Bone marrow (tissue), 2 donors: ENCODE measurements around the gene CLEC16A.

Experiments used
- DNase-seq, 2 donors: peaks; one replicate each; lab custom pipeline; 2025; lab: John Stamatoyannopoulos, UW

CLEC16A gene

DNA sequence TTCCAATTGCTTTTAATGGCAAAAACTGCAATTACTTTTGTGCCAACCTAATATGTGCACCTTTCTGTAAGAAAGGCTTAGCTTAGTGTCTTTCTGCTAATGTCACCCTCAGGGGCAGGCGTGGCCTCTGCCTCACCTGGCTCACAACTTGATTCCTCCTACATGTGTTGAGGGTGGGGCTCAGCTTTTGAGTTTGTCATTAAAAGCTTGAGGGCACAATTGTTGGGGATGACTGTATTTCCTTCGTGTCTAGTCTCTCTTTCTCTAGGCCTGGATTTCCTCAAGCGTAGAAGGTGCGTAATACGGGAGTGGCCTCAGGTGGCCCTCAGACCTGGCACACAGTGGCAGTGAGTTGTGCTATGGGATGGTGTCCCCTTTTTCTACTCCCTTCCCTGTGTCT, 94.4 kb downstream of the CLEC16A start:
- no peak for DNase-seq

DNA sequence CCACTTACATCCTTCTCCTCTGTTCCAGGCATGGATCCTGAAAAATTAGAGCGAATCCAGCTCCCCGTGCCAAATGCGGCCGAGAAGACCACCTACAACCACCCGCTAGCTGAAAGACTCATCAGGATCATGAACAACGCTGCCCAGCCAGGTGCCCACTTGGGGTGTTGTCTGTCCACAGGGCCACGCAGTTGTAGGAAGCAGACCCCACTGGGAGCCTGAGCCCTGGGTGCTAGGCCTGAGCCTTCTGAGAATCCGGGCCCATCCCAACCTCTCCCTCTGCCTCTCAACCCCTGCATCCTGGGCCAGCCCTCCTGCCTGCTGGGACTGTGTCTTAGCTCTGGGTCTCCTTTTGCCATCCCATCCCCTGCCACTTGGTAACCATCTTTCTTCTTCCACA, 95.4 kb downstream of the CLEC16A start:
- DNase-seq: no peak

DNA sequence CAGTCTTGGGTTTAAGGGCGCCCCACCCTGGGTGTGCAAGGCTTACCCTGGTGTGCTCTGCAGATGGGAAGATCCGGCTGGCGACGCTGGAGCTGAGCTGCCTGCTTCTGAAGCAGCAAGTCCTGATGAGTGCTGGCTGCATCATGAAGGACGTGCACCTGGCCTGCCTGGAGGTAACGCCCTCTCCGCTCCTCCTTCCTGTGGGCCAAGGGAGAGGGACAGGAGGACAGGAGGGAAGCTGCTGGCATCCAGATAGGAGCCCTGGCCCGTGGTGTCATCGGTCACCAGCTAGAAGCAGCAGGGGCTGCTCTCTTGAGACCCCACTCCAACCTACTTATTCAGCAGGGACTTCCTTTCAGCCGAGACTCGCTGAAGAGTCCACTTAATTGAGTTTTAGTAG, 97.8 kb downstream of the CLEC16A start:
- no peak for DNase-seq

DNA sequence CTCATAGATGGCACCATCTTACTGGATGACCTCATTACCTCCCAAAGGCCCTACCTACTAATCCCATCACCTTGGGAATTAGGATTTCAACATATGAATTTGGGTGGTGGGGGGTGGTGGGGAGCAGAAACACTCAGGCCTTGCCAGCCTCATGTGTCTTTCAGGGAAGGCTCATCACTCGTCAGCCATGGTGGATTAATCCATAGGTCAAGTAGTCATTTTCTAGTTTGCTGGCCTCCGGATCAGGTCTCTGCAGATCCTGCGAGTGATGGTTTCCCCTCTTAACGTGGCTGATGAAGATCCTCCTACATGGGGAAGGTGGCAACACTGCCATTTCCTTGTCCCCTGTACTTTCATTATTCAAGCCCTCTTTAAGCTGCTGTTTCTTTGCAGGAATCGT, 101.1 kb downstream of the CLEC16A start:
- DNase-seq: no peak

DNA sequence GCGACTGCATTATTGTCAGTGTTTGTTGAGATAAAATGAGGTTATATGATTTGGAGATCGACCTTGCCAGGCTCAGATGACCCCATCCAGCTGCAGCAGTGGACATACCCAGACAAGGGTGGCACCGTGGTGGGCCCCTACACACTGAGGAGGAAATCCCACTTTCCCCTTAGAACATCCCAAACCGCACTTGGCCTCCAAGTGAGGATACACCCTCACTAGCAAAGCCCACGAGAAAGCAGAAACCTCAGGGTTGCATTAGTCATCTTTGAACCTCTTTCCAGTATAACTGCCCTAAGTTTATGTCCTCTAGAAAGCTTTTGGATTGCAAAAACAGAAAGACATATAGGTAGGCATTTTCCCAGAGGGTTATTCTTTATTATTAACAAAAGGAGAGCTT, 101.5 kb downstream of the CLEC16A start:
- no peak for DNase-seq

DNA sequence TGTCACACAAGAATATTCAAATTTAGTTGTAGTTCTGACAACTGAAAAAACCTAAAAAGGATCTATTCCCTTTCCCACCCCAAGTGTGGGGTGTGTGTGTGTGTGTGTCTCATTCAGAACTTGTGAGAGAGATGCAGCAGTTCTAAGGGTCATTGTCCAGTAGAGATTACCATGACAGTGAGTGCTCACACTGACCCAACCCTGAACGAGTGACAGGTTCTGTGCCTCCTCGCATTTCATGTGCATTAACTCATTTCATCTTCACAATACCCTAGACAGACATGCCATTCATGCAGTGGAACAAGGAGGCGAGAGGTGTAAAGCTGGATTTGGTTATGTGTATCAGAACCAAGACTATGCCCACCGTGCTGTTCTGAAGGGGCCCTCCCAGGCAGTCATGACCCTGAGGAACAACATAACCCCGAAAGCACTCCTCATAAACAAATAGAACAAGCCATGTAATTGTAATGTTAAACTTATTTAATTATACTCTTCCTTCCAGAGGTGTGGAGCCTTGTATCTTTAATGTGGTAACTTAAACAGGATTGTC, 102.1 kb downstream of the CLEC16A start:
- no peak for DNase-seq

DNA sequence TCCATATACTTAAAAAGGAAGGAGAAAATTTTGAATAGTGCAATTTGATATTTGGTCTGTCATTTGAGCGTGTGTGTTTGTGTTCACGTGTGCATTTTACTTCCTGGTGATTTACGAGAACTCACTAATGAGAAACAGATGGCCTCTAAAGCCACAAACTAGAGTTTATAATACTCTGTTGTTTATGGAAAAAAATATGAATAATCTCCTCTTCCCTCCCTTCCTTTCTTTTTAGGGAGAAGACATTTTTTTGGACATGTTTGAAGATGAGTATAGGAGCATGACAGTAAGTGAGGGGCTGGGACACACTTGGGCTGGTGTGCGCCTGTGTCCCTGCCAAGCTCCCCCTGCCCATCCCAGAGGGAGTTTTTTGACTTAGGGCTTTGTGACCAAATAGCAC, 102.7 kb downstream of the CLEC16A start:
- no peak for DNase-seq

DNA sequence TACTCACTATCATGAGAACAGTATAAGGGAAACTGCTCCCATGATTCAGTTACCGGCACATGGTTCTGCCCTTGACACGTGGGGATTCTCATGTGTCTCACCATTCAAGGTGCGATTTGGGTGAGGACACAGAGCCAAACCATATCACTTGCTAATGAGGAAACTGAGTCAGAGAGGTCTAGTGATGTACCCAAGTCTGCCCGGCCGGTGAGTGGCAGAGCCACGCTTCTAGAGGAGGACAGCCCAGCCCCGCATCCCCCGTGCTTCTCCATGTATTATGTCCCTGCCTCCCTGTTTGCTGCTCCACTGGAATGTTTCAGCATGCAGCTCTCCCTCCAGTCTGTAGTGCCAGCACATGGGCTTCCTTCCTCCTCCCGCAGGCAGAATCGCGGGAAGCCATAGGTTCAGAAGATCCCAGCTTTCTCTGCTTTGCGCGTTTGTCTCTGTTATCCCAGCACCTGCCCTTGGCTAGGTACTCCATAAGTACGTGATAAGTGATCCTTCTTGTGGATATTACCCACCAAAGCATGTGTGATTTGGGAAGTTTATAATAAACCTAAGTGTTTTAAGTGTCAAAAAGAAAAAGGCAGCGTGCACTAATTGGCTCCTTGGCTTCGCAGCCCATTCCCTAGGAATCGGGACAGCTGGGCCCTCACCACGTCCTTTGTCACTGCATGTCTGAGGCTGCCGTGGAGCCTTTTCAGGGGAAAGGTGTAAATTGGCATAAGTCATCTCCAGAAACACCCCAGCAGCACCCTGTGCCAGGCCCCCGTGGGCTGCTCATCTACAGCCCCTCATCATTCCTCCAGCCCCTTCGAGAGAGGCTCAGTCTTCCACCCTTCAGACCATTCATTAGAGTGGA, 103.8 kb downstream of the CLEC16A start:
- no peak for DNase-seq

DNA sequence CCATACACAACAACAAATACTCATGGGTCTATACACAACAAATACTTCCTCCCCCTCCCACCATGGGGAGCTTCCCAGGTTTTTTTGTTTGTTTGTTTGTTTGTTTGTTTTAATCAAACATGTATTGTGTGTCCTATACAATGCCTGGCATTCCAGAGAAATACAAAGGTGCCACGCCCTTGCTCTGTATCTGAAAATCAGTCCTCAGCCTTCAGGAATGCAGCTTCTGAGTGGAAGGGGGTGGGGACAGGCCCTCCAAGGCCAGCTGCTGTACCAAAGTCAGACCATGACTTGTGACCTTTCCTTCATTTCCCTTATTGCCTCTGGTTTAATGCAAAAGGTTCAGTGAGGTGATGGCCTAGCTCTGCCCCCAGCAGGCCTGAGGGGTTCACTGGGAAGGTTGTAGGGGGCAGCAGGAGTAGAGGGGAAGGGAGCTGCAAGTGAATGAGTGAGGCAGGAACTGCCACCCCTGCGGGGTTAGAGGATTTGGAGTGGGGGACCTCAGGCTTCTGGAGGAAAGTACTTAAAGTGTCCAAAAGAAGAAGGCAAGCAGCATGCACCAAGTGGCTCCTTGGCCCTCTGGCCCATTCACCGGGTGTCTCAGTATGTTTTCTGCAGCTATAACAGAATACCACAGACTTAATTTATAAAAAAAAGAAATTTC, 105.2 kb downstream of the CLEC16A start:
- DNase-seq: no peak

DNA sequence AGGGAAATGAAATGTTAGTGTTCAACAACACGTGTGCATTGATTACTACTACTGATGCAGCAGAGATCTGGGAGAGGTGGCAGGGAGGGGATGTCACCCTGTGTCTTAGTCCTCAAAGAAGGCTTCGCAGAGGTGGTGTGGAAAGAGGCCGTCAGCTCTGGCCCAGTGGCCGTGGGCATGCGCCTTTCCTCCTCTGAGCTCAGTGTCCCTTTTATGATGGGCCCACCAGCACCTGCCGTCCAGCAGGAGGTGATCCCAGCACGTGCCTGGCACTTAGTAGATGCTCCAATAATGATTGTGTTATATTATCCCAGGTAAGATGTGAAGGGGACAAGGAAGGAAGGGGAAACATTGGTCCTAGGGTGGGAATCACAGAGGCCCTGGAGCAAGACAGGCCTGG, 106.2 kb downstream of the CLEC16A start:
- DNase-seq: no peak

DNA sequence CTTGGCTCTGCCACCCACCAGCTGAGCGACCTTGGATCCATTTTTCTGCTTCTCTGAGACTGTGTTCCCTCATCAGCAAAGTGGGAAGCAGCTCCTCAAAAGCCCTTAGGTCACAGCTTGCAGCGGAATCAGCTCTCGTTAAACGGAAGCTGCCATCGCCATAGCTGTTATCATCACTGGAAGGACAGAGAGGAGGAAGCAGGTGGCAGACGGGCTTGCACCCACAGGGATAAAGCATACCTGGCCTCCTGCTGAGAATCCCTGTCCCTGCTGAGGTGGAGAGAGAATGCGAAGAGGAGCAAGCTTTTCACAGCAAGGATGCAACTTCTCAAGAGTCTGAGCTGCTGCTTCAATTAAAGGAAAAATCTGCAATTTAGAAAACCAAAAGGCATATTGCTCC, 106.6 kb downstream of the CLEC16A start:
- DNase-seq: no peak

DNA sequence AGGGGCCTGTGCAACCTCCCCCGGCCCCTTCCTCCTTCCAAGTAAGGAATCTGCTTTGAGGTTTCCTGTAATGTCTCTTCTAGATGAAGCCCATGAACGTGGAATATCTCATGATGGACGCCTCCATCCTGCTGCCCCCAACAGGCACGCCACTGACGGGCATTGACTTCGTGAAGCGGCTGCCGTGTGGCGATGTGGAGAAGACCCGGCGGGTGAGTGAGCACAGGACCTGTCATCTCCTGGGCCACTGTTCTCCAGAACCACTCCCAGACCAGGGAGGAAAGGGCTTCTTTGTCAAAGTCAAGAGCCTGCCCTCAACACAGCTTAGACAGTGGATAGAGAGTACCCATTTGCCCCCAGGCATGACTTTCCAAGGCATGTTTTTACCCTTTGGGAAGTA, 107.1 kb downstream of the CLEC16A start:
- no peak for DNase-seq

DNA sequence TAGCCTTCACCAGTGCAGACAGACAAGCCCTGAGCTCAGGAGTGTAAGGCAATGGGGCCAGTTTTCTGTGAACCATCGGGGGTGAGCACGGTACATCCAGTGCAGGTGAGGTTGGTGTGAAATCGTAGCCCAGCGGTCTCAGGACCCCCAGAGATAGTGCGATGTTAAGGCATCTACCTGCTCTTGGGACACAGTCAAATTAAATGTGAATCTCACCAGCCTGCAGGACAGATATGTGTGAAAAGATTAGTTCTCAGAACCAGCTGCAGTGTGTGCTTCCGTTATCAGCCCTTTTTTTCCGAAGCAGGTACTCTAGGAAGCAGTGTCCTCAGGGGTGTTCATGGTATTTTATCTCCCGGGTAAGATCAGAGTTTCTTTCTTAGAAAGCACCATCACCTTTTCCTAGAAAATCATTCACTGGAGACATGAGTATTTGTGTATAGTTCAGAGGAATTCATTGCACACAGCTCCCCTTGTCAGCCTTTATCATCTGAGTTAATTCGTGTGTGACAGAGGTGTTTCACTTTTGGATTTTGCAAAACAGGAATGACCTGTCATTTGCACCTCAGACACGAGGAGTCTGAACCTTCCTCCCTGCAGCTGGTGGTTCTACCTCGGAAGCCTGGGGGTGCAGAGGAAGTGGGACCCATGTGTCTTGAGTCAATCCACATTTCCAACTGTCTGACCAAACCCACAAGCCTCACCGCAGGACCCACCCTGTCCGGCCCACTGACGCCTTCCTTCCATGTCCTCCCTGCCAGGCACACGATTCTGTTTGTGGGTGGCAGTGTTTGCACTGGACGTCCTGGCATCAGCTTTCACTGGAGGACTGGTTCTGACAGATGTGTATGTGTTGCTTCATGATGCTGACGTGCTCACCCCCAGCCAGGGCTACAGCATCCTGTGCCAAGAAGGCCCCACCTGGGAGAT, 107.8 kb downstream of the CLEC16A start:
- peak in 1 of 2 donors; percentile 49 for DNase-seq

DNA sequence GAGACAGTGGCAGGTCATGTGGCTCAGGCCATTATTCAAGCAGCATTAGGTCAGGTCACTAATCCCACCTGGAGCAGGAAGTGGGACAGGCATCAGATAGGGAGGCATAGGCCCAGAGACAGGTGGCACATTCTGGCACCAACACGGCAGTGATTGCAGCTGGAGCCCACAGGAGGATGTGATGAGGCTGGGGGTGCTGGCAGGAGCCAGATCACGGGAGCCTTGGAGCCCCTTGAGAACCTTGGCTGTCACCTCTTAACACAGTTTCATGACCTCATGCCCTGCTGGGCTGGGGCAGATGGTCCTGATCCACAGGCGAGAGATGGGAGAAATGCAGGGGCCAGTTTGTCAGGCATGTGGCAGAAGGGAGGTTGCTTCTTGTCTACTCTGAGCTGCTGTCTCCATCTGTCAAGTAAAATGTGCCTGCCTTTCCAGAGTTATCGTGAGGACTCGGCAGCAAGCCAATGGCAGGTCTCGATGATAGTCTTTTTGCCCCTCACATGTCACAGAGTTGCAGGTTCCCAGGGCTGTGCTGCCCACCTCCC, 109.6 kb downstream of the CLEC16A start:
- DNase-seq: no peak

DNA sequence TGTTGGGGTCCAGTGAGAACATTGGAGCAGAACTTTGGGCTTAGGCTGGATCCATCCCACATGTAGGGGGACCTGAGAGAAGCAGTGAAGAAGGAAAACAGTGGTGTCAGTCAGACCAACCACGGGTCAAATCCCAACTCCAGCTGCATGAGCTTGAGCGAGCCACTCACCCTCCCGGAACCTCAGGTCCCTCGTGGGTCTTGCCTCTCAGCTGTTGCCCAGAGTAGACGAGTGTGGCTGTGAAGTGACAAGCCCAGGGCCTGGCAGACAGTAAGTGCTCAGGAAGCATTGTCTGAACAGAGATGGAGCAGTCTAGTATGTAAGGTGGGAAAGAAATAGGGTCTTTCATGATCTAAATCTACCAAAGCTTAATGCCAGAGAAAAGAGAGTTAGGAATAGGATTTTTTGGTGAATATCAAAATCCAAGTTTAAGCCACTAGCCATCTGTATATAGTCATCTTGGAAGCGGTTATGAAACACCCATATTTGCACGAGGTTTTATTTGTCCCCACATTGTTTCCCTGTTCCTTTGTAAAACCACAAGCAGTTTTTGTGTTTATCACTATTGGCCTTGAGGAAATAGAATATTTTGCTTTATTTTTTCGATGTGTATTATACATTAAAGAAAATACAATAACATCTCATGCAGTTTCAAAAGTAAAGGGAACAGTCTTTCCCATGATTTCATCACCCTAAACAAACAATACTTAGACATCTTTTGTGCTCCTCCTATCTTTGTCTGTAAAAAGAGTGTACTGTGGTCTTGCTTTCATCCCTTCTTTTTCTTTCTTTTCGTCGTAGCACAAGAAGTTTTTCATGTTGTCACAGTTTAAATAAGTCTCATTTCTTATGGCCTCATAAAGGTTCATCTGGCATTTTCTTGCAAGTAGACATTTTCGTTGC, 112.0 kb downstream of the CLEC16A start:
- DNase-seq: no peak

DNA sequence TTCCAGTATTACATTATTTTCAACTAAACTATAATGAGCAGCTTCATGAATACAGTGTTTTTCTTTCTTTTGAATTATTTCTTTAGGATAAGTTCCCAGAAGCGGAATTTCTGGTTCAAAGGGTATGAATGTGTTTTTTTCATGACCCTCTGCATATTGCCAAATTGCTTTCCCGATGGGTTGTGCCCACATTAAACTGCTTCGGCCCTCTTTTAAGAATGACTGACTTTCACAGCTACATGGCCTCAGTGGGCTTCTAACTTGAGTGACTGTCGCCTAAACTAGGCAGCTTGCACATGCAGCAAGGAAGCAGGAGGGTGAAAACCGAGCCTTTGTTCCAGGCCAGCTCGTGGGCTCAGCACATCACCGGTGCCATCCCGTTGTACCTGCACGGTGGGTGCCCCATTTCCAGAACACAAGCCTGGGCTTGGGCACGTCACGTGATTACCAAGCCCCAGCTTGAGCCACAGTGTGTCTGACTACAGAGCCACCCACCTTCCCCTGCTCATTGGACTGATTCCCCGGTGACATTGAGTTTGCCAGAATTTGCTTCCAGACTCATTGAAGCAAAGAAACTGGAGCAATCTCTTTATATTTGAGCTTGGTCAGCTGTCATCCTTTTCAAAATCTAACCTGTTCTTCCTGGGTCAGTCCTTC, 112.8 kb downstream of the CLEC16A start:
- no peak for DNase-seq

DNA sequence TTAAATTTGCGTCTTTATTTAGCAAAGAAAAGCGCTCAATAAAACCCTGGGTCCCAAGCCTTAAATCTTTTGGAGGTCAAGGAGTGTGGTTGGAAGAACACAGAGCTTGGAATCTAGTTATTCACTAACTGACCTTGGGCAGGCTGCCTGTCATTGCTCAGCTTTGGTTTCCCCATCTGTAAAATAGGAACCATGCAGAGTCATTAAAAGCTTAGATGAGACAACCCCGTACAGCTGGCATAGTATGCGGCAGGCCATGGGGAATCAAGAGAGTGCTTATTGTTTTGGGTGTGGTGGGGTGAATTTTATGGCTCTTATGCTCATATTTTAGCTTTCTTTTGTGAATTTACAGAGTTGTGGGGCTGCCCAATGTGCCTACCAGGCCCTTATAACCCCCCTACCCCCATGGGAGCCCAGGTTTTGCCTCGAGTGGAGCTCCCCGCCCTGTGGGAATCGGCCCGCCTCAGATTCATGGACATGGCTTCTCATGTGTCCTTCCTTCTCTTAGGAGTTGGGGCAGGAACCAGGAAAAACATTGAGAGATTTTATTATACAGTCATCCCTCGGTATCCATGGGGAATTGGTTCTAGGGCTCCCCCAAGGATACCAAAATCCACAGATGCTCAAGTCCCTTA, 113.5 kb downstream of the CLEC16A start:
- DNase-seq: no peak

DNA sequence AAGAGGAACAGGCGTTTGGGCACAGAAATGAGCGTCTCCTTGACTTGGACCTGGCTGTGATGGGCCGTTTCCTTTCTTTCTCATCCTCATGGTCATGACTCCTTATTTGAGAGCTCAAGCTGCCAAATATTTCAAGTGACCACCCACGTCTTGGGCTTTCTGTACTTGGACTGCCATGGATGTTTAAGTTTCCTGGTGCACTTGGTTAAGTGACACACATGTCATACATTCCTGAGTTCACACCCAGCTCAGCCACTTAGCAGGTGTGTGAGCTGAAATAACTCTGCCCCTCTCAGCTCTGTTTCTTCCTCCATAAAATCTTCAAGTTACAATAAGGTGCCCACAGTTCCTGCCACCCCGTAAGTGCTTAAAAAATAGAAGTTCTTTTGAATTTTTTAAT, 114.5 kb downstream of the CLEC16A start:
- no peak for DNase-seq

DNA sequence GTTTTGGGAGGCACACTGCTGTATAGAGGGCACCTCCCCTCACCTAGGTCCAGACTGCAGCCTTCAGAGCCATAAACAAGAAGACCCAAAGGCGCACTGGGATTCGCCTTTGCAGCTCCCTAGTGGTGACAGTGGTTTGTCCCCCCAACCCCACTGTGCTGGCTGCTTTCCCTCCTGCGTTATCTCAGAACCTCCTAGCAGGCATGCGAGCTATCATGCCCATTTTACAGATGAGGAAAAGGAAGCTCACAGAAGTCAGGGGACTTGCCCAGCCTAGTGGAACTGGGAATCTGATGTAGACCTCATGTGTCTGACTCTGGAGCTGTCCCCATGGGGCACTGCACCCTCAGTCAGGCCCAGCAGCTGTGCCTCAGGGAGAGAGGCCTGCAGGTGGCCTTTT, 115.2 kb downstream of the CLEC16A start:
- DNase-seq: no peak

DNA sequence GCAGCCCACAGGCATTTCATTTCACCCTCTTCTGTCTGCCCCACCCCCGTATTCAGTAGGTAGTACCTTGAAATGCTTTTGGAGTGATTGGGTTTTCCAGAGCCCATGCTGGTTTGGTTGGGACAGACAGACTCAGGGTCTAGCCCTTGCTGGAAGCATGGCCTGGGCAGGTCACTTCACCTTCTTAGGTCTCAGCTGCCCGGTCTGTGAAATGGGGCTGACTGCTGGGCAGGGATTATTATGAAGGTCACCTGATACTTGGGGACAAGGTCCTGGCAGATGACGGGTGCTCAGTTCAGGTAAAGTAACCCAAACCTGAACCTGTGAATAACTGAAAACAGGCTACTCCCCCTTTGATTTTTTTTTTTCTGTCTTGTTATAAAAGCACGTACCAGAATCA, 116.0 kb downstream of the CLEC16A start:
- DNase-seq: no peak
